HG03108 (cell line): ENCODE results near the gene MFSD6.

Experiments
- ATAC-seq: cut with Tn5 transposase; IDR thresholded peaks from one replicate; pipeline ENCODE4 v1.9.1; 2021; ENCODE audit warnings: moderate library complexity; ENCODE audit not compliant: unreplicated experiment

Gene MFSD6

DNA sequence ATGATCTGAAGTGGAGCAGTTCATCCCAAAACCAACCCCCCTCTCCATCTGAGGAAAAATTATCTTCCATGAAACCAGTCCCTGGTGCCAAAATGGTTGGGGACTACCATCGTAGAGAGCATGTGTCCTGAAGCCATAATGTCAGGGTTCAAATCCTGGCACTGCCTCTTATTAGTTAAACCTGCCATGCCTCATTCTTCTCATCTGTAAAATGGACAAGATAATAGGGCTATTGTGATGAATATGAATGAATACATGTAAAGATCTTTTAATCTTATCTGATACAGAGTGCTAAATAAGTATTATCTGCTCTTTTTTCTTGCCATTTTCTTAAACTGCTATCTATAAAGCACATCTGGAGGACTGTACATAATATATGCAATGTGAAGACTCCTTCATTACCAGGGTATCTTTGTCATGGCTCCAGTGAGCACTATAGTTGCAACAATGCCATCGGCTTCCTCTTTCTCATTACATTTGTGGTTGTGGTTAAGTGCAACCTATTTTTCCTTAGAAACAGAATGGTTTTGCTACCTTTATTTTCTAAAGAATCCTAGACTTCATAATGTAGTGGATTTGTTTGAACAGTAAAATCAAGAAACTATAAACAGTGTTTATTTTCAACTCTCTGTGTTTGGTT, 27.0 kb downstream of the MFSD6 start:
- no peak for ATAC-seq

DNA sequence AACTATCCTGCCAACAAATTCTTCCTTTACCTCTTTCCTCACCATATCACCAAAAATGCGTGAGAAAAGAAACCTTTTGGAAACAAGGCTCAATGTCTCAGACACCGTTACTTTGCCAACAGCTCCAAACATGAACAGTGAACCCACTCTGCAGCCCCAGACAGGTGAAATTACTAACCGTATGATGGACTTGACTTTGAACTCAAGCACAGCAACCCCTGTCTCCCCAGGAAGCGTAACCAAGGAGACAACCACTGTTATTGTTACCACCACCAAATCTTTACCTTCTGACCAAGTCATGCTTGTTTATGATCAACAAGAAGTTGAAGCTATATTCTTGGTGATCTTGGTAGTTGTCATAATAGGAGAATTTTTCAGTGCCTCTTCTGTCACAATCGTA, 28.4 kb downstream of the MFSD6 start:
- no peak for ATAC-seq

DNA sequence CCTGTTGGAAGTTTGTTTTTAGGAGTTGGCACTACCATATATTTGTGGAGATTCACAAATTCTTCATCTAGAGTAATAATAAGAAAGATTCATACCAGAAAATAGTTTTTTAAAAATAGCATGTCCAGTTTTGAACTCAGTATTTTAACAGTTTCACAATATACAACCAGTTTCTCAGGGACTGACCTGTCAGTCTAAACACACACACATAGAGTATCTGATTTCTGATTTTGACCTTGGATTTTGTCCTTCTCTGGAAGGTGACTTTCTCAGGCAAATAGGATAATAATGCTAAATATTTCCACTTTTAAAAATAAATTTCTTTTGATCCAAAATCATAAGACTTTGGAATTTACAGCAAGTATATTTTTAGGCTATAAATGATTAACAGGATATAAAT, 32.0 kb downstream of the MFSD6 start:
- ATAC-seq, result no peak

GRCh38 chr2:190441564-190441963, 33.4 kb downstream of the MFSD6 start:
- no peak for ATAC-seq

GRCh38 chr2:190443055-190443454, 34.9 kb downstream of the MFSD6 start:
- no peak for ATAC-seq

- ATAC-seq, result no peak
Observed at GRCh38 chr2:190443778-190444481, 35.8 kb downstream of the MFSD6 start.

DNA sequence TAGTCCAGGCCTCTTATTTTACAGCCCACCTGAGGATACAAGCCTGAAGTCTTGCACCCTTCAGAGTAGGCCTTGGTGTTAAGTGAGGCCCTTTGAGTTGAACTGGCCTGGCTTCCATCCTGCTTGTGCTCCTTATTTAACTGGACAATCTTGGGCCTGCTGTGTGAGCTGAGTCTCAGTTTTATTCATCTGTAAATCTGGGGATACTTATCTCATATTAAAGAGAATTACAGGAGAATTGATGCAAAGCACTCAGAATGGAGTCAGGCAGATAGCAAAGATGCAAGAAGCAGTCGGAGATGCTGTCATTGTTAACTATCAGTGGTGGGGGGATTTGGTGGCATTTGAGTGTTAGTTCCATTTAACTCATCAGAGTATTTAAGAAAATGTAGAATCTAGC, 36.8 kb downstream of the MFSD6 start:
- ATAC-seq, result no peak

DNA sequence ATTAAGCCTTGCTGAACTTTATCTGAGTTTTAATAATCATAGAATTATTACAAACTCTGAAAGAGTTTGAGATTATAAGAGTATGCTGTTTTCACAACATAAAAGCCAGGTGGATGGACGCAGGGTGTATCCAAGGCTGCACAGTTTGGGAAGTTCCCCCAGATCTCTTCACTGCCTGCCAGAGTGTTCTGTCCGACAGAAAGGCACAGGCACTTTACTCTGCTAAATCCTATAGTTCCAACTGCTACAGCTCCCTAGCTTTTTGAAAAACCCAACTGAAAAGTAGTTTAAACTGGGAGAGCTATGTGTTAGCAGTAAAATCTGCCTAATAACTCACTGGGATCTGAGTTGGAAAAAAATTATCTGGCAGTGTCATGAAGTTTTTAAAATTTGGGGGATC, 38.0 kb downstream of the MFSD6 start:
- ATAC-seq, result no peak

GRCh38 chr2:190446750-190447516, 38.8 kb downstream of the MFSD6 start:
- no peak for ATAC-seq

- ATAC-seq, result no peak
Observed at GRCh38 chr2:190447766-190448165, 39.6 kb downstream of the MFSD6 start.

GRCh38 chr2:190449925-190450324, 41.8 kb downstream of the MFSD6 start:
- no peak for ATAC-seq

GRCh38 chr2:190450363-190450762, 42.2 kb downstream of the MFSD6 start:
- no peak for ATAC-seq

DNA sequence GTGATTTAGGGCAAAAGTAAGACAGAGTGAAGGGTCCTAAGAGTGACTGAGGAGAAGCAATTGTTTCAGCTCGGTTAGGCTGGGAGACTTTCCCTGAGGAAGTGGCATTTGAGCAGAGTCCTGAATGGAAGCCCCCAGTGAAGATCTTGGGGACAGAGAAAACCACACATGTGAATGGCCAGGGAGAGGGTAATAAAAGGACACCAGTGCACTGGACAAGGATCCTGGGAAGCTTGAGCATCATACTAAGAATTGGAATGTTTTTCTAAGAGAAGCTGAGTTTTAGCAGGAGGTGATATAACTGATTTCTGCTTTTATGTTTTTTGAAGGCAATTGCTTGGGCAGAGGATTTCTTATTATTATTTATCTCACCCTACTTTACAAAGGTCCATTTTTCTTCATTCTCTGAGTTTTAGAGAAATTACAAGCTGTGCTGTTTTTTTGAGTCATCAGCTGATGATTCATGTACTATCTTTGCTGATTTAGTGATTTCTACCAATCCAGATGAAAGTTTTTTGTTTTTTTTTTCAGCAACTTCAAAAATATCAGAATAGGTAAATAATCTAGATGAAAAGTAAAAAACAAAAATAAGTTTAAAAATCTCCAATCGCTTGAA, 43.5 kb downstream of the MFSD6 start:
- ATAC-seq, result no peak

GRCh38 chr2:190452433-190452832, 44.3 kb downstream of the MFSD6 start:
- no peak for ATAC-seq

GRCh38 chr2:190454795-190455194, 46.6 kb downstream of the MFSD6 start:
- no peak for ATAC-seq

DNA sequence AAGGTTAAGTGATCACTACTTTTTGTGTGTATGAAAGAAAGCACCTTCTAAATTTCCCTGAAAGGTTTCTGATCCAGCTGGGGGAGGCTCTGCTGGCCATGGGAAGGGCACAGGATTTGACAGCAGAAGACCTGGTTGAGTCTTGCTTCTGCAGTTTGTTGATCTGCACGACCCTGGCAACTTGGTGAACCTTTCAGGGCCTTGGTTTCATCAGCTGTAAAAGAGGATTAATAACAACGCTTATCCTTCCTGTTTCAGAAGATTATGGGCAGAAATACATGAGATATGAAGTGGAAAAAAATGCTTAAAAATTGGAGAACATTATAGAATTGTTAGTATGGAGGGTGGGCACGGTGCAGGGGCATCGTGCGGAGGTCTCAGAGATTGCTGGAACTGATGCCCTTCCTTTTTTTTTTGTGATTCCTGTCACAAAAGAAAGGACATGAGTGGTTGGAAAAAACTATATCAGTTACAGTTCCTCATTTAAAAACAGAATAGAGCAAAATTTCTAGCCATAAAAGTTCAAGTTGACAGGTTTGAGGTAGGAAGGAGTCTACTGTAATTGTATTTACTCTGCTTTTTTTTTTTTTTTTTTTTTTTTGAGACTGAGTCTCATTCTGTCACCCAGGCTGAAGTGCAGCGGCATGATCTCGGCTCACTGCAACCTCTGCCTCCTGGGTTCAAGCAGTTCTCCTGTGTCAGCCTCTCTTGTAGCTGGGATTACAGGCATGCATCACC, 47.4 kb downstream of the MFSD6 start:
- no peak for ATAC-seq

- no peak for ATAC-seq
Observed at GRCh38 chr2:190456833-190457232, 48.7 kb downstream of the MFSD6 start.

DNA sequence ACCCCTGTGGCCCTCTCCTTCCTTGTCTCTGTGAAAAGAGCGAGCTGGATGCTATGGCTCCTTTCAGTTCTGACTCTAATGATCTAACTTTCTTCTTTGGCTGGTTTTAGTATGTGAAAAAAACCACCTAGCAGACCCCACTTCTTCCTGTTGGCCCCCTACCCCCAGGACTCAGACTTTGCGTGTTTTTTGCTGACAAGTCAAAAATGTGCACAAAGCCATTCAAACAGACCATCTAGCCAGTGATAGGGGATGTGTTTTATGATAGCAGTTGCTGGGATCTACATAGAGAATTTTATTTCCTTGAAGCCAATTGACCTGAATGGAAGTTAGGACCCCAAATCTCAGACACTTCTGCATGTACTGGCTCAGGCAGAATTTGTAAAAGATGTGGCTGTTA, 49.1 kb downstream of the MFSD6 start:
- ATAC-seq, result no peak

DNA sequence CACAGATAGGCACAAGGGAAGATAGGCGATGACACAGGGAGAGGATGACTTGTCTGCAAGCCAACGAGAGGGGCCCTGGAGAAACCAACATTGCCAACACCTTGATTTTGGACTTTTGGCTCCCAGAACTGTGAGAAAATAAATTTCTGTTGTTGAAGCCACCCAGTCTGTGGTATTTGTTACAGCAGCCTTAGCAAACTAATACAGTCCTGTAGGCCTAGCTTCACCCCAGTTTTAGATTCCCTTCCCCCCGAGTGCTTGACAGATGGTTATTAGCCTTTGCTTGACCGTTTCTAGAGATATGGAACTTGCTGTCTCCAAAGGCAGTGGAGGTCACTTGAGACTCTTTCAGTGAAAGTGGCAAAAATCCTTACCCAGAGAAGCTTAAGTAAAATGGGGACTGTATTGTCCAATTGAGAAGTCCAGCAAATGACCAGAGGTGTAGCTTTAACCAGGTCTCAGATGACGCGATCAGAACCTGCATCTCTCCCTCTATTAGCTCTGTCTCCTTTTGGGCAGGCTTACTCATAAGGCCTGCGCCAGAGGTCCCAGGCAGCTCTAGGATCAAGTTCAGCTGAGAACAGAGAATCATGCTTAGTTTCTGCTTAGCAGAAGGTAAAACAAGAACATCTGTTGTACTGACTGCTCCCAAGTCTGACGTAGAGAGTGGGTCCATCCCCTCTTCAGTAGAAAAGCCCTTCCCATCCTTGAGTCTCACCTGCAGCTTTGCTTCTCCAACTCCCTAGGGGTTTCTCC, 50.4 kb downstream of the MFSD6 start:
- no peak for ATAC-seq

DNA sequence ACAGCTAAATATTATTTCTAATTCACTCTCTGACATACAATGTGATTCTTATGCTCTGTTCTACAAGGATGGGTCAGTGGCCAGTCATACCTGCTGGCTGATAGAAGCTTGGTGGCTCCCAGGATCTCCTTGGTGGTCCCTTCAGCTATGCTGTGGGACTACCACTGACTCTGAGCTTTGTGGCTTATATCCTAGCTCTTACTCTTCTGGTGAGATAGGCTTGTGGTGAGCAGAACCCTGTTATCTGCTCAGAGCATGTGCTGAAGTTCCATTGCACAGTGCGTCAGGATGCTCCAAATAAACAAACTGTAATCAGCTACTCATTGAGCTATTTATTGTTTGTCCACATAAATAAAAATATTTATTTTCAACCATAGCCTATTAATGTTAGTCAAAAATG, 51.7 kb downstream of the MFSD6 start:
- no peak for ATAC-seq
